ENCODE measurements around the gene CARD14.

CARD14 gene

GRCh38 chr17:80218391-80218790 lies 48.6 kb downstream of the CARD14 start:
- Mint-ChIP-seq H3K4me1 (ENCODE audit: low read depth) (peaks cover 25% of the 10 kb centered on the region), H3K4me3 (peak overlapping the region; percentile 92), H3K9me3 (ENCODE audit: low read depth) (no peaks in the 10 kb centered on the region), H3K27ac (peak overlapping the region; percentile 41), H3K36me3 (peaks cover 4% of the 10 kb centered on the region), H3K27me3 (no peaks in the 10 kb centered on the region)

GRCh38 chr17:80219013-80219762 lies 49.4 kb downstream of the CARD14 start:
- H3K4me3 Mint-ChIP-seq = peak overlapping the region; percentile 92
- peaks cover 28% of the 10 kb centered on the region for H3K4me1 Mint-ChIP-seq (ENCODE audit: low read depth)
- no peaks in the 10 kb centered on the region for H3K9me3 Mint-ChIP-seq (ENCODE audit: low read depth)
- no peaks in the 10 kb centered on the region for H3K27me3 Mint-ChIP-seq
- peak overlapping the region; percentile 93 for H3K27ac Mint-ChIP-seq
- peaks cover 4% of the 10 kb centered on the region for H3K36me3 Mint-ChIP-seq

DNA sequence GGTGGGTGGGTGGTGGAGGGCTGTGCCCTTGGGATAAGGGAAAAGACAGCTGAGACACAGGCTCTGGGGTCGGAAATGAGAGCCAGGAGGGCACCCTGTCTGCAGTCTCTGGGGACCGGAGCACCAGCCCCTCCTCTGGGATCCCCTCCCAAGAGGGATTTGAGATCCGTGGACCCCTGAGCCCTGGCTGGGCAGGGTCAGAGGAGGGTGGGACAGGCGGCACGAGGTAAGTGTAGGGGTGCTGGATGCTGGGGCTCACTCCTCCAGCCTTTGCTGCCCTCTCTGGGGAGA lies 49.9 kb downstream of the CARD14 start:
- Mint-ChIP-seq H3K27ac (peak overlapping the region; percentile 93), H3K4me1 (ENCODE audit: low read depth) (peaks cover 32% of the 10 kb centered on the region), H3K27me3 (no peaks in the 10 kb centered on the region), H3K4me3 (peak overlapping the region; percentile 92), H3K9me3 (ENCODE audit: low read depth) (no peaks in the 10 kb centered on the region), H3K36me3 (peaks cover 4% of the 10 kb centered on the region)

- H3K4me1 Mint-ChIP-seq (ENCODE audit: low read depth) = peaks cover 32% of the 10 kb centered on the region
- peak within 1 kb of the TSS; percentile 93 for H3K27ac Mint-ChIP-seq
- H3K27me3 Mint-ChIP-seq = no peaks in the 10 kb centered on the region
- H3K4me3 Mint-ChIP-seq = peak within 1 kb of the TSS; percentile 92
- peaks cover 4% of the 10 kb centered on the region for H3K36me3 Mint-ChIP-seq
- H3K9me3 Mint-ChIP-seq (ENCODE audit: low read depth) = no peaks in the 10 kb centered on the region
These were observed 50.4 kb downstream of the CARD14 start, which contains the start of the genes SGSH and SLC26A11 for GRCh38 chr17:80220054-80220735. Gene SGSH (minus strand): TSS chr17:80220333. CDS start chr17:80220313, 20 bp downstream. Gene SLC26A11 (plus strand): TSS chr17:80220427. CDS start chr17:80221561, 1,134 bp downstream.

- peaks cover 4% of the 10 kb centered on the region for H3K36me3 Mint-ChIP-seq
- H3K9me3 Mint-ChIP-seq (ENCODE audit: low read depth) = no peaks in the 10 kb centered on the region
- peak overlapping the region; percentile 64 for H3K27ac Mint-ChIP-seq
- no peaks in the 10 kb centered on the region for H3K27me3 Mint-ChIP-seq
- H3K4me3 Mint-ChIP-seq = peak overlapping the region; percentile 80
- H3K4me1 Mint-ChIP-seq (ENCODE audit: low read depth) = peaks cover 32% of the 10 kb centered on the region
These were observed 50.9 kb downstream of the CARD14 start for GRCh38 chr17:80220736-80221215.

DNA sequence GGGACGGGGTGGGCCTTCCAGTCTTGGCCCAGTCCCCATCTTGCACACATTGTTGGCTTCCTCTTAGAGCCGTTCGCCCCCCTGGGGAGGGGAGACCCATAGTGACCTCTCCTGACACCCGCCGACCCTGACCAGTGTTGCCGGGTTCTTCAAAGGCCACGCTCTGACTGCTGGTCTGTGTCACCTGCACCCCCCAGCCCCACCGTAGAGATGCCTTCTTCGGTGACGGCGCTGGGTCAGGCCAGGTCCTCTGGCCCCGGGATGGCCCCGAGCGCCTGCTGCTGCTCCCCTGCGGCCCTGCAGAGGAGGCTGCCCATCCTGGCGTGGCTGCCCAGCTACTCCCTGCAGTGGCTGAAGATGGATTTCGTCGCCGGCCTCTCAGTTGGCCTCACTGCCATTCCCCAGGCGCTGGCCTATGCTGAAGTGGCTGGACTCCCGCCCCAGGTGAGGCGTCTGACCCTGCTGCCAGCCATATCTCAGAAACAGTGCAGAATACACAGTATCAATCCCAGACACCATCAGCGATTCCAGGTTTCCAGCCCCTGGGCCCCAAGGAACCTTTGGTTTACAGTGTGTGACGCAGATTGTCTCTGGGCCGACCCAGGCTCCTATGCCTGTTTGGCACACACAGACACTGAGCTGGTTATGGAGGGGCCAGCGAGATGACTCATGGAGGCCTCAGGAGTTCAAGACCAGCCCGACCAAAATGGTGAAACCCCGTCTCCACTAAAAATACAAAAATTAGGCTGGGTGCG lies 51.7 kb downstream of the CARD14 start:
- H3K9me3 Mint-ChIP-seq (ENCODE audit: low read depth) = no peaks in the 10 kb centered on the region
- H3K4me1 Mint-ChIP-seq (ENCODE audit: low read depth) = peaks cover 32% of the 10 kb centered on the region
- no peaks in the 10 kb centered on the region for H3K27me3 Mint-ChIP-seq
- peak overlapping the region; percentile 64 for H3K27ac Mint-ChIP-seq
- peak overlapping the region; percentile 80 for H3K4me3 Mint-ChIP-seq
- peaks cover 2% of the 10 kb centered on the region for H3K36me3 Mint-ChIP-seq

DNA sequence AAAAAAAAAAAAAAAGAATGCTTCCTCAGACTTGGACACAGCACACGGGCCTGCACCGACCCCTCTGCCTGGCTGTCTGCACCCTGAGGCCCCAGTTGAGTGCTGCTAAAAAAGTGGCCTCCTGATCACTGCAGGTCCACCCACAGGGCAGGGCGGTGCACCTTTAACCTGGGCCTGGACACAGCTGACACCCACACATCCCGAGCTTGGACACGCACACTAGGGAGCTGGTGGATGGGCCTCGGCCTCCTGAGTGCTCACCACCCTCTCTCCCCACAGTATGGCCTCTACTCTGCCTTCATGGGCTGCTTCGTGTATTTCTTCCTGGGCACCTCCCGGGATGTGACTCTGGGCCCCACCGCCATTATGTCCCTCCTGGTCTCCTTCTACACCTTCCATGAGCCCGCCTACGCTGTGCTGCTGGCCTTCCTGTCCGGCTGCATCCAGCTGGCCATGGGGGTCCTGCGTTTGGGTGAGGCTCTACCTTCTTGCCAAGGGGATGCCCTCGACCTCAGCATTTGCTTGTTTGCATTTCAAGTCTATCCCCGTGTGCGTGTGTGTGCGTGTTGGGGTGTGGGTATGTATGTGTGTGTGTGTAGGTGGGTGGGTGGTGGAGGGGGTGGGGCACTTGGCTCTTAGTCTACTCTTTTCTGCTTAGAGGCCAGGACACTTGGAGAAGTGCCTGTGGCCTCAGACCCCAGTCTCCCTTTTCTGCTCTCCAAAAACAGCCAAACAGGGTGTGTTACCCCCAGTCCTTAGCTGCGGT lies 52.7 kb downstream of the CARD14 start:
- Mint-ChIP-seq H3K36me3 (peaks cover 2% of the 10 kb centered on the region), H3K9me3 (ENCODE audit: low read depth) (no peaks in the 10 kb centered on the region), H3K27ac (peak overlapping the region; percentile 41), H3K4me3 (peak overlapping the region; percentile 23), H3K27me3 (no peaks in the 10 kb centered on the region), H3K4me1 (ENCODE audit: low read depth) (peaks cover 26% of the 10 kb centered on the region)

DNA sequence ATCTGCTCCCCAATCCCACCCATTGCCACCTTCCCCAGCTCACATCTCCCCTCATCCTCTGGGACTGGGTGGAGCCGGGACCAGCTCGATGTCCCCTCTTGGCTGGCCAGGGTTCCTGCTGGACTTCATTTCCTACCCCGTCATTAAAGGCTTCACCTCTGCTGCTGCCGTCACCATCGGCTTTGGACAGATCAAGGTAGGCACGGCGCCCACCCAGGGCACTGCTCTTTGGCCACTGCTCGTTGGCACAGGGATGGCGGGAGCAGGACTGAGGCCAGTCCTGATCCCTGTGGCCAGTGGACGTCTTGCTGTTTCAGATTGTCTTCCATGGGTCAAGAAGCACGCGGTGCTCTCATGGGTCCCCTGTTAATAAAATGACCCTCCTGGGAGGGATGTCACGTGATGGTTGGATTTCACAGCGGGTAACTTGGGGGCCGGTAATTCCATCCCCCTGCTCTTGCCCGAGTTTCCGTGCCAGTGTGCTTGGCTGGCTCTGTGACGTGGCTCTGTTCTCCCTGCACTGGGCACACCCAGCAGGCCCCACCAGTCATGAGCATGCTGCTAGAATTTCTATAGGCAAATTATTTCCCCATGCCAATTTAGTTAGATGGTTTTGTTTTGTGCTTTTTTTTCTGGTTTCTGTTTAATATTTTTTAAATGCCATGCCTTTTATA lies 53.4 kb downstream of the CARD14 start:
- Mint-ChIP-seq H3K27me3 (no peaks in the 10 kb centered on the region), H3K4me3 (no peak overlapping the region), H3K4me1 (ENCODE audit: low read depth) (peaks cover 22% of the 10 kb centered on the region), H3K9me3 (ENCODE audit: low read depth) (no peaks in the 10 kb centered on the region), H3K27ac (peak overlapping the region; percentile 41), H3K36me3 (no peaks in the 10 kb centered on the region)

DNA sequence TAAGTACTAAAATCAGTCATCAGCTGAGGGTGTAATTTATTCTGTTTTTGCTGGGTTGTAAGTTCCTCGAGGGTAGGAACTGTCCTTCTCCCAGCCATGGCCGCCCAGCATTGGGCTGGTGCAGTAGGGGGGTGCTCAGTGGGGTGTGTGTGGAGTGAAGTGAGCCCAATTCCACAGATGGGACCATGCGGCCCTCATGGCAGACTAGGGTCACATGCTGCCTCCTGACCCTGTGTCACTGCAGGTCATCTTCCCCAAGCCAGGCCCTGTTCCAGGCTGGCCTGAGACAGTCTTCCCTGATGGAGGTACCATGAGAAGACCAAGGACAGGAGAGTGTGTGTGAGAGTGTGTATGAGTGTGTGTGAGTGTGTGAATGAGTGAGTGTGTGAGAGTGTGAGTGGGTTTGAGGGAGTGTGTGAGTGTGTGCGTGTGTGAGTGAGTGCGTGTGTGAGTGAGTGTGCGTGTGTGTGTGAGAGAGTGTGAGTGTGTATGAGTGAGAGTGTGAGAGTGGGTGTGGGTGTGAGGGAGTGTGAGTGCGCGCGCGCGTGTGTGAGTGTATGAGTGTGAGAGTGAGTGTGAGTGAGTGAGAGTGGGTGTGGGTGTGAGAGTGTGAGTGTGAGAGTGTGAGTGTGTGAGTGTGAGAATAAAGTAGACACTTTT lies 54.1 kb downstream of the CARD14 start:
- Mint-ChIP-seq H3K4me1 (ENCODE audit: low read depth) (peaks cover 15% of the 10 kb centered on the region), H3K27ac (no peak overlapping the region), H3K36me3 (no peaks in the 10 kb centered on the region), H3K9me3 (ENCODE audit: low read depth) (no peaks in the 10 kb centered on the region), H3K4me3 (no peak overlapping the region), H3K27me3 (no peaks in the 10 kb centered on the region)

DNA sequence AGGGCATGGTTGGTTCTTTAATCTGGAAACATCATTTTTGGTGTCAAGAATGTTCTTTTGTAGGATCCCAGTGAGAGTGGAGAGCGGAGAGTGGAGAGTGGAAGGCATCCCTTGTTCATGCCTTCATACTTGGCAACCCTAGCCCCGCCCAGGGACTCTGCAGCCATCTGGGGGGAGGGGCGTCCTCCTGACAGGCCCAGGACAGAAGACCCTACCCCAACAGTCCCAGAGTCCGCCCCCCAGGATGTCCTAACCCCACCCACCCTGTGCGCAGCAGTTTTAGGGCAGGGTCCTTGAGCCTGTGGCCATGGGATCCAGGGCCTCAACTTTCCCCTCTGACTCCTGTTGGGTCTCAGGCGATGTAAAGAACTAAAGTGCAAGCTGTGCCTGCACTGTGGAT lies 54.9 kb downstream of the CARD14 start:
- Mint-ChIP-seq H3K4me1 (ENCODE audit: low read depth) (peaks cover 10% of the 10 kb centered on the region), H3K27ac (no peak overlapping the region), H3K4me3 (no peak overlapping the region), H3K27me3 (no peaks in the 10 kb centered on the region), H3K36me3 (no peaks in the 10 kb centered on the region), H3K9me3 (ENCODE audit: low read depth) (no peaks in the 10 kb centered on the region)

DNA sequence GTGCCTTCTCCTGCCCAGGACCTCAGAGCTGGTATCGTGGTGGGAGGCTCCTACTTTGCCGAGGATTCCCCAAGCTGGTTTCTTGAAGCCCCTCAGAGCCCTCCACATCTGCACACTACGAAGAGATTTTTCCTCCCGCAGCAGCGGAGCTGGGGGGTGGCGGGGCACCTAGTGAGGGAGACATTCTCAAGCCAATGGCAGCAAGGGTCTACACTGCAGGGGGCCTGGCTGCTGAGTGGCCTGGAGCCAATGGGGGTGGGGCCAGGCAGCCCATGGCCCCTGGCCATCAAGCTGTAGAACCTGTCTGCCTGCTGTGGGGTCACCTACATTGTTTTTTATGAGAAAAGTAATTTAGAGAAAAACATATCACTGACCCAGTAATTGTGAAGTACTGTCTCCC lies 55.4 kb downstream of the CARD14 start:
- Mint-ChIP-seq H3K4me1 (ENCODE audit: low read depth) (peaks cover 10% of the 10 kb centered on the region), H3K36me3 (no peaks in the 10 kb centered on the region), H3K27ac (no peak overlapping the region), H3K27me3 (no peaks in the 10 kb centered on the region), H3K4me3 (no peak overlapping the region), H3K9me3 (ENCODE audit: low read depth) (no peaks in the 10 kb centered on the region)

DNA sequence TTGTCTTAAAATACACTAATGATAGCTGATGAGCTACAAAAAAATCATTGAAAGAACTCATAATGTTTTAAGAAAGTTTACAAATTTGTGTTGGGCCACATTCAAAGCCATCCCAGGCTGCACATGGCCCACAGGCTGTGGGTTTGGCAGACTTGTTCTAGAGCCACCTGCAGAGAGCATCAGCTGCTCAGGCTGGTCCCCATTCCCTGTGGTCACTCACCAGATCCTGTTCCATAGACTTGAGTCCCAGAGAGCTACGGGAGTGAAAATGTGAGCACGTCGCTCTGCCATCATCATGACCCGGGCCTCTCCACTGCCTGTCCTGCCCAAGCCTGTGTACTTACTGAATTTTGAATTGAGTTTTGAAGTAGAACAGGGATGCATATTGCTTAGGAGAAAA lies 57.3 kb downstream of the CARD14 start:
- no peaks in the 10 kb centered on the region for H3K27me3 Mint-ChIP-seq
- H3K4me3 Mint-ChIP-seq = no peak overlapping the region
- peaks cover 6% of the 10 kb centered on the region for H3K9me3 Mint-ChIP-seq (ENCODE audit: low read depth)
- peaks cover 7% of the 10 kb centered on the region for H3K4me1 Mint-ChIP-seq (ENCODE audit: low read depth)
- peaks cover 10% of the 10 kb centered on the region for H3K36me3 Mint-ChIP-seq
- no peak overlapping the region for H3K27ac Mint-ChIP-seq

DNA sequence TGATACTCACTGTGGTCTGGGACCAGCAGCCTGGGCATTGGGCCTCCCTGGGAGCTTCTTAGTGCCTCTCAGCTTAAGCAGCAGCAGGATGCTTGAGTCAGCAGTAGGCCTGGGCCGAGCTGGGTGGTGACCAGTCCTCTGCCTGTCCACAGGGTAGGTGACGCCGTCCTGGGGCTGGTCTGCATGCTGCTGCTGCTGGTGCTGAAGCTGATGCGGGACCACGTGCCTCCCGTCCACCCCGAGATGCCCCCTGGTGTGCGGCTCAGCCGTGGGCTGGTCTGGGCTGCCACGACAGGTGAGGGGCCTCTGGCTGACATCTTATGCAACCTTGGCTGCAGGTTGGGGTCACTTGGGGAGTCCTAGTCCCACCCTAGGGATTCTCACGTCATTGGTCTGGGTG lies 57.8 kb downstream of the CARD14 start:
- H3K36me3 Mint-ChIP-seq = peaks cover 13% of the 10 kb centered on the region
- H3K9me3 Mint-ChIP-seq (ENCODE audit: low read depth) = peaks cover 8% of the 10 kb centered on the region
- no peaks in the 10 kb centered on the region for H3K27me3 Mint-ChIP-seq
- H3K4me3 Mint-ChIP-seq = no peak overlapping the region
- peaks cover 7% of the 10 kb centered on the region for H3K4me1 Mint-ChIP-seq (ENCODE audit: low read depth)
- no peak overlapping the region for H3K27ac Mint-ChIP-seq

GRCh38 chr17:80228477-80228876 lies 58.6 kb downstream of the CARD14 start:
- peaks cover 17% of the 10 kb centered on the region for H3K36me3 Mint-ChIP-seq
- H3K9me3 Mint-ChIP-seq (ENCODE audit: low read depth) = peaks cover 9% of the 10 kb centered on the region
- H3K4me3 Mint-ChIP-seq = no peak overlapping the region
- no peaks in the 10 kb centered on the region for H3K27me3 Mint-ChIP-seq
- H3K4me1 Mint-ChIP-seq (ENCODE audit: low read depth) = peaks cover 7% of the 10 kb centered on the region
- H3K27ac Mint-ChIP-seq = no peak overlapping the region
